ENCODE results near the gene DCDC2. TPM values are rescaled to one million over a fixed set of nuclear protein-coding genes. Genes with fewer than 3 reads are reported as not detected.

The DCDC2 gene
- total and polyA plus RNA-seq, 4 donors: 0.51 to 13.0 (median 2.0) TPM

GRCh38 chr6:24231438-24231977 is 126.4 kb downstream of the DCDC2 start:
- DNase-seq (ENCODE audit: low spot score): no peak
- H3K9me3 ChIP-seq (ENCODE audit: control insufficient read depth in 4 of 4, low read length in 3 of 4): no peaks in the 10 kb centered on the region
- H3K27me3 ChIP-seq (ENCODE audit: control insufficient read depth in 4 of 4, insufficient read depth in 4 of 4, low read length in 3 of 4): peaks cover 0 to 3% (median 0%) of the 10 kb centered on the region in 4 donors
- no peak overlapping the region for H3K4me3 ChIP-seq (ENCODE audit: low read depth in 1 of 3, low read length in 3 of 3)
- whole genome bisulfite sequencing: 43% methylated on average over 2 of the region's 2 CpGs
- no peak overlapping the region for H3K9ac ChIP-seq (ENCODE audit: low read depth in 1 of 2, low read length in 2 of 2)
- no peaks in the 10 kb centered on the region for H3K36me3 ChIP-seq (ENCODE audit: control insufficient read depth in 4 of 4, insufficient read depth in 3 of 4, low read depth in 1 of 4, low read length in 3 of 4)
- no peak overlapping the region for H3K27ac ChIP-seq (ENCODE audit: low read depth in 1 of 2, low read length in 2 of 2)
- TF ChIP-seq TAF1 (conservative IDR thresholded peaks at IDR 0.05) (no peak), YY1 (IDR thresholded peaks at IDR 0.05) (no peak), SP1 (IDR thresholded peaks at IDR 0.05) (no peak), FOXA2 (IDR thresholded peaks at IDR 0.05) (no peak), EGR1 (IDR thresholded peaks at IDR 0.05; ENCODE audit: low read depth in 2 of 2) (no peak), NR2F2 (IDR thresholded peaks at IDR 0.05) (no peak), GABPA (IDR thresholded peaks at IDR 0.05 in 1 of 2, conservative IDR thresholded peaks at IDR 0.05 in 1 of 2) (no peak), HNF4G (IDR thresholded peaks at IDR 0.05) (no peak), MAX (IDR thresholded peaks at IDR 0.05) (no peak), HNF4A (conservative IDR thresholded peaks at IDR 0.05) (no peak), REST (IDR thresholded peaks at IDR 0.05) (no peak), RAD21 (IDR thresholded peaks at IDR 0.05) (no peak), ATF3 (IDR thresholded peaks at IDR 0.05) (no peak), JUND (IDR thresholded peaks at IDR 0.05) (no peak), RXRA (IDR thresholded peaks at IDR 0.05) (no peak)
- H3K4me1 ChIP-seq (ENCODE audit: control insufficient read depth in 4 of 4, insufficient read depth in 4 of 4, low read length in 3 of 4): no peaks in the 10 kb centered on the region

- 57% methylated on average over 3 of the region's 3 CpGs for WGBS
- Histone ChIP-seq H3K4me1 (ENCODE audit: control insufficient read depth in 4 of 4, insufficient read depth in 4 of 4, low read length in 3 of 4) (no peaks in the 10 kb centered on the region), H3K27ac (ENCODE audit: low read depth in 1 of 2, low read length in 2 of 2) (no peak overlapping the region), H3K9ac (ENCODE audit: low read depth in 1 of 2, low read length in 2 of 2) (no peak overlapping the region), H3K9me3 (ENCODE audit: control insufficient read depth in 4 of 4, low read length in 3 of 4) (no peaks in the 10 kb centered on the region), H3K36me3 (ENCODE audit: control insufficient read depth in 4 of 4, insufficient read depth in 3 of 4, low read depth in 1 of 4, low read length in 3 of 4) (no peaks in the 10 kb centered on the region), H3K27me3 (ENCODE audit: control insufficient read depth in 4 of 4, insufficient read depth in 4 of 4, low read length in 3 of 4) (peaks cover 0 to 3% (median 0%) of the 10 kb centered on the region in 4 donors), H3K4me3 (ENCODE audit: low read depth in 1 of 3, low read length in 3 of 3) (no peak overlapping the region)
- no peak for DNase-seq (ENCODE audit: low spot score)
- TF ChIP-seq GABPA (IDR thresholded peaks at IDR 0.05 in 1 of 2, conservative IDR thresholded peaks at IDR 0.05 in 1 of 2) (no peak), JUND (IDR thresholded peaks at IDR 0.05) (no peak), YY1 (IDR thresholded peaks at IDR 0.05) (no peak), NR2F2 (IDR thresholded peaks at IDR 0.05) (no peak), ATF3 (IDR thresholded peaks at IDR 0.05) (no peak), HNF4G (IDR thresholded peaks at IDR 0.05) (no peak), MAX (IDR thresholded peaks at IDR 0.05) (no peak), EGR1 (IDR thresholded peaks at IDR 0.05; ENCODE audit: low read depth in 2 of 2) (no peak), CTCF (IDR thresholded peaks at IDR 0.05; ENCODE audit: low read depth, low read length, missing input control) (no peak), REST (IDR thresholded peaks at IDR 0.05) (no peak), RXRA (IDR thresholded peaks at IDR 0.05) (no peak), RAD21 (IDR thresholded peaks at IDR 0.05) (no peak), FOXA1 (IDR thresholded peaks at IDR 0.05) (no peak), SP1 (IDR thresholded peaks at IDR 0.05) (no peak), FOXA2 (IDR thresholded peaks at IDR 0.05) (no peak)
Observed at GRCh38 chr6:24229696-24230405, 128.0 kb downstream of the DCDC2 start.

Data from liver (tissue), 9 donors.